NCI-H345 treated with DMSO at 0.1 percent for 48 hours (cell line): ENCODE results near the gene PRSS56.
"Not testable (repeated sequence)": the region's sequence is repeated elsewhere in the genome, so short reads cannot be mapped to it uniquely, and the experiment has no call there.

Source experiments
- DNase-seq: peaks from one replicate; lab custom pipeline; 2025; ENCODE audit not compliant: unreplicated experiment; lab: John Stamatoyannopoulos, UW

The PRSS56 gene

DNA sequence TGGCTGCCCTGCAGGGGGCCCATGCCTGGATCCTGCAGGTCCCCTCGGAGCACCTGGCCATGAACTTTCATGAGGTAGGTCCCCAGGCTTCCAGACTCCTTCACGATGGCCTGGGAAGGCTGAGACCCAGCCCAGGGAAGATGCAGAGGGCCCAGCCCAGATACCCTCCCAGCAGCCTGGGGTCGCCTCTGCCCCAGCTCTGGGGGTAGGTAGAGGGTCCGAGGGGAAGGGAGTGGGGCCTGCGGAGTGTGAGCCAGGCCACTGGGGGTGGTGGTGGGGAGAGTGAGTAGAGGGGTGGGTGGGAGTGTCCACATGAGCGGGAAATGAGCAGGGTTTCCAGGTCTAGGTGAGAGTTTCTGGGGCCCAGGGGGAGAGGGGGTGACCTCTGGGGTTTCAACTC, 4.6 kb downstream of the PRSS56 start:
- no peak for DNase-seq

DNA sequence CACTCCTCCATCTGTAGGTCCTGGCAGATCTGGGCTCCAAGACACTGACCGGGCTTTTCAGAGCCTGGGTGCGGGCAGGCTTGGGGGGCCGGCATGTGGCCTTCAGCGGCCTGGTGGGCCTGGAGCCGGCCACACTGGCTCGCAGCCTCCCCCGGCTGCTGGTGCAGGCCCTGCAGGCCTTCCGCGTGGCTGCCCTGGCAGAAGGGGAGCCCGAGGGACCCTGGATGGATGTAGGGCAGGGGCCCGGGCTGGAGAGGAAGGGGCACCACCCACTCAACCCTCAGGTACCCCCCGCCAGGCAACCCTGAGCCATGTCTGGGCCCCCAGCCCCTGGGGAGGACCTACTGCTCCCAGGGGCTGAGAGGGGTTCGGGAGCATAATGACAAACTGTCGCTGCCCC, 5.0 kb downstream of the PRSS56 start:
- no peak for DNase-seq

DNA sequence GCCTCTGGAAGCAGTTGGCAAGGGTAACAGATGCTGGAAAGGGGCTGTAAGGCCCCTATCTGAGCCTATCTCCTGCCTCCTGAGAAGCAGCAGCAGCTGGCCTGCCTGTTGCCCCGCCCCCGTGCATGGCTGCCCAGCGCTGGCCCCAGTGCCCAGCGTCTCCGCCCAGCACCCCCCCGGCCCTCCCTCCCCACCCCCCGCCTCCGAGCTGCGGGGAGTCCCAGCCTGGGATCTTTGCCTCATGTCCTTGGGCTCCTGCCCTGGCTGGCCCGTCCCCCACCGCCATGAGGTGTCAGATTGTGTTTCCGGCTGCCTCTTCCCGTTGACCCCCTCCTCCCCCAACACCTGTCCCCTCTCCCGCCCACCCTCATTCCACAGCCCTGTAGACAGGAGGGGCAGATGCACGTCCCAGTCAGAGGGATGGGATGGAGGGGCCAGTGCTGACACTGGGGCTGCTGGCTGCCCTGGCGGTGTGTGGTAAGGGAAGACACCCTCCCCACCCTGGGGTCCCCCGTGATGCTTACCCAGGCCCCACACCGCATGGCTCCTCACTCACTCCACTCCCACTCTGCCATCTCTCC, 5.7 kb downstream of the PRSS56 start, which contains the start of gene CHRND:
Gene CHRND (plus strand): TSS at position 370 of the 581 bp plus-strand sequence. CDS start 56 bp downstream, at position 426.
- no peak for DNase-seq

DNA sequence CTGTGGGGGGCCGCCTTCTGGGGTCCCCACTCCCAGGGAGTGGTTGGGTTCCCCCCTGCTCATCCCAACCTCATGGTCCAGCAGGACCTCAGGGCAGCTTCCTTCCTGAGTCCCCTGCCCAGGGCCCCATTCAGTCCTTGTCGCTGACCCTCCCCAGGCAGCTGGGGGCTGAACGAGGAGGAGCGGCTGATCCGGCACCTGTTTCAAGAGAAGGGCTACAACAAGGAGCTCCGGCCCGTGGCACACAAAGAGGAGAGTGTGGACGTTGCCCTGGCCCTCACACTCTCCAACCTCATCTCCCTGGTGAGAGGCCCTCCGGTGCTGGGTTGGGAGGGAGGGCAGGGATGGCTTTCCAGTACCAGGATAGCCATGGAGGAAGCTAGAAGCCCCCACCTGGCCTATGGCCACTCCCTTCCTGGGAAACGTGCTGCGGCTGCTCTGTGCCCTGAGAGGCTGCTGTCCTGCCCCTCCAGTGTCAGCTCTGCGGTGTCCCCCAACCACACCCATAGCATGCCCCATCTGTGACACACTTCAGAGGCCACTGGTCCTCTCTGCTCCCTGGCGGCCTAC, 6.3 kb downstream of the PRSS56 start:
- DNase-seq = no peak

DNA sequence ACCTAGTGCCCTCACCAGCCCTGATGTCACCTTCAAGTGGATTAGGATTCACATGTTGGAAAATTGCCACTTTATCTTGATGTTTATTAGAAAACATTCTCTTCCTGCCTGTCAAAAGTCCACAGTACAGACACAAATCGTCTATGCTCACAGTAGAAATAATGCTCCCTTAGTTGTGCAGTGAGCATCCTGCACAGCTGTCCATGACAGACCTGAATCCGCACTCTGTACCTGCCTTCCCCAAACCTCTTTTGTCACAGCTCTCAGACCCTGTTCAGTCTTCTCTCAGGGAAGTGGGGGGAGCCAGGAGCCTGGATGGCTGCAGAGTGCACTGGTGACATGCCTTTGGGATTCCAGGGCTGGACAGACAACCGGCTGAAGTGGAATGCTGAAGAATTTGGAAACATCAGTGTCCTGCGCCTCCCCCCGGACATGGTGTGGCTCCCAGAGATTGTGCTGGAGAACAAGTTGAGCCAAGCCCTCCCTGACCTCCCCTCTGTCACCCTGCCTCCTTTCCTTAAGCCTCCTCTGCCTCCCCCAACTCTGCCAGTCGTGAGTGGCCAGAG, 7.8 kb downstream of the PRSS56 start:
- DNase-seq = no peak

DNA sequence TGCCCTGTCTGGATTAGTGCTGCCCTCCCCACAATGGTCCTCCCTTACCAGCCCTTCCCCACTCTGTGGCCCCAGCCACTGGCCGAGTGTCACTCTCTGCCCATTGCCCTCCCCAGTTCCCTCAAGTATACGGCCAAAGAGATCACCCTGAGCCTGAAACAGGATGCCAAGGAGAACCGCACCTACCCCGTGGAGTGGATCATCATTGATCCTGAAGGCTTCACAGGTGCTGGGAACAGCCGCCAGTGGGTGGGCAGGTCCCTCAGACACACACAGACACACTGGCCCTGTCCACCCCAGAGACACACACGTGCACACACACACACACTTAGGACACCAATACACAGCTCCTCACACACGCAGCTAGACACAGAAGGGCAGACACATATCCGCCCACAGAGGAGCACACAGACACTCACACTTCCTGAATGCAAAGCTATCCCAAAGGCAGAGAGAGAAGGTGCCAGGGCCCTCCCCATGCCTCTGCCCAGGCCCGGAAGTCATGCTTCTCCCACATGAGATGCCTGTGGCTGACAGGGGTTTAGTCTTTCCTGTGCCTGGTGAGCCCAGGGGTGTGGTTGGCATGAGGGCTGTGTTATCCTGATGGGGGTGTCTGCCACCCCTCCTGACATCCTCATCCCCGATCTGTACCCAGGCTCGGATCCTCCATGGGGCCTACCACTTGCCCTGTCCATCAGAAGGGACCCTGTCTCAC, 8.7 kb downstream of the PRSS56 start:
- DNase-seq = no peak

DNA sequence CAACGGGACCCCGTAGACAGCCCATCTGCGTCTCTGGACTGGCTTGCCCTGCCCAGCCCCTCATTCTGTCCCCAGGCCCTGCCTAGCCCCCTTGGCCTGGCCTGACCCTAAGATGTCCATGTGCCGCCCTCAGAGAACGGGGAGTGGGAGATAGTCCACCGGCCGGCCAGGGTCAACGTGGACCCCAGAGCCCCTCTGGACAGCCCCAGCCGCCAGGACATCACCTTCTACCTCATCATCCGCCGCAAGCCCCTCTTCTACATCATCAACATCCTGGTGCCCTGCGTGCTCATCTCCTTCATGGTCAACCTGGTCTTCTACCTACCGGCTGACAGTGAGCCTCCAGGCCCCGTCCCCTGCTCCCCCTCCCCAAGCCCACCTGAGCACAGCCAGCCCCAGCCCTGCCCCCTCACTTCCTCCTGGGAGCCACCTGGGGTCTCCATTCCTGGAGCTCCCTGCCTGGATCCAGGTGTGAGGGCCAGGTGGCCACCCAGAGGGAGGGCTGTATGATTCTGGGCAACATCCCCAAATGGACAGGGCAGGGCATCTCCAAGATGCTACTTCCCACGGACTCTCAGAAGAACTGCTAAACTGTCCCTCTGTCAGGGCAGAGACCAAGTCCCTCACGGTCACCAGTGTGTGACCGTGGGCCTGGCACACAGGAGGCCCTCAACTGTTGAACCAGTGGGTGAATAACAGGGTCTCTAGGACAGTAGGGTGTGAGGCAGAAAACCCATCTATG, 9.8 kb downstream of the PRSS56 start:
- DNase-seq = no peak

DNA sequence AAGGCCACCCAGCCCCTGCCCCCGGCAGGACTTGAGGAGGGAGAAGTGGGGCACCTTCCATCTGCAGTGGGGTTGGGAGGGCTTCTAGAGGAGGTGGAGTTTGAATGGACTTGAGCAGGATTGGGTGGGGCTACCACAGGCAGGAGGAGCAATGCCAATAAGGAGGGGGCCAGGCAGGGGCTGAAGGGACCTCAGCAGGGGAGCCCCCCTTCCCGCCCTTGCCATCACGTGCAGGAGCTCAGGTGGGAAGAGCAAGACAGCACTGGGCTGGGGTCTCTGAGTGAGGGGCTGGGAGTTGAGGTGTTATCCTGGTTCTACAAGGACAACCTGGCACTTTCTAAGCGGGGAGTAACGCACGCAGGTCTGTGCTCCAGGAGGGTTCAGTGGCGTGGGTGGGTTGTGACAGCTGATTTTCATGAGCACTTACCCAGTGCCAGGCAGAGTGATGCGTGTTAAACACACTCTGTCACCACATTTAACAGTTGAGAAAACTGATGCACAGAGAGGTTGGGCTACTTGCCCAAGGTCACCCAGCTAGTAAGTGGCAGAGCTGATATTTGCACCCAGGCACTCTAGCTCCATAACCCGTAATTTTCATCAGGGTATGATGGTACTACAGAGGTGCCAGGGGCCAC, 10.6 kb downstream of the PRSS56 start:
- no peak for DNase-seq

DNA sequence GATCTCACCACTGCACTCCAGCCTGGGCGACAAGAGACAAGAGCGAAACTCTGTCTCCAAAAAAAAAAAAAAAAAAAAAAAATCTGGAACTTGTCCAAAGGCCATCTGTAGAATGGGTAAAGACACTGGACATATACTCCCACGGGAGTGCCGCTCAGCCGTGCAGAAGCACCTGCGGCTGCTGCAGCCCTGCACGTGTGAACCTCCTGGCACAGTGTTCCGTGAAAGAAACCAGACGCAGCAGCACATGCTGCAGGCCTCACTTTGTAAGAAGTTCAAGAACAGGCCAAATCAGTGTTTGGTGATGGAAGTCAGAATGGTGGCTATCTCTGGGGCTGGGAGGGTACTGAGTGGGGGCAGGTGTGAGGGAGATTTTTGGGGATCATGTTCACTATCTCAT, 12.2 kb downstream of the PRSS56 start:
- no peak for DNase-seq

DNA sequence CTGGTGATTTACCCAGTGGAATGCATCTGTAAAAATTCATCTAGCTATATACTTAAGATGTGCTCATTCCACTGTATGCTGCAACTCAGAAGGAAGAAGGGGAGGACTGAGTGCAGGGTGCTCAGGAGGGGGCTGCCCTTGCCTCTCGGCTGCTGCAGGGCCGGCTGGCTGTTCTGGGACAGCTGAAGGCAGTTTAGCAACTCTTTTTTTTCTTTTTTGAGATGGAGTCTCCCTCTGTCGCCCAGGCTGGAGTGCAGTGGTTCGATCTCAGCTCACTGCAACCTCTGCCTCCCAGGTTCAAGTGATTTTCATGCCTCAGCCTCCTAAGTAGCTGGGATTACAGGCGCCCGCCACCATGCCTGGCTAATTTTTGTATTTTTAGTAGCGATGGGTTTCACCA, 12.6 kb downstream of the PRSS56 start:
- not testable (repeated sequence) for DNase-seq

DNA sequence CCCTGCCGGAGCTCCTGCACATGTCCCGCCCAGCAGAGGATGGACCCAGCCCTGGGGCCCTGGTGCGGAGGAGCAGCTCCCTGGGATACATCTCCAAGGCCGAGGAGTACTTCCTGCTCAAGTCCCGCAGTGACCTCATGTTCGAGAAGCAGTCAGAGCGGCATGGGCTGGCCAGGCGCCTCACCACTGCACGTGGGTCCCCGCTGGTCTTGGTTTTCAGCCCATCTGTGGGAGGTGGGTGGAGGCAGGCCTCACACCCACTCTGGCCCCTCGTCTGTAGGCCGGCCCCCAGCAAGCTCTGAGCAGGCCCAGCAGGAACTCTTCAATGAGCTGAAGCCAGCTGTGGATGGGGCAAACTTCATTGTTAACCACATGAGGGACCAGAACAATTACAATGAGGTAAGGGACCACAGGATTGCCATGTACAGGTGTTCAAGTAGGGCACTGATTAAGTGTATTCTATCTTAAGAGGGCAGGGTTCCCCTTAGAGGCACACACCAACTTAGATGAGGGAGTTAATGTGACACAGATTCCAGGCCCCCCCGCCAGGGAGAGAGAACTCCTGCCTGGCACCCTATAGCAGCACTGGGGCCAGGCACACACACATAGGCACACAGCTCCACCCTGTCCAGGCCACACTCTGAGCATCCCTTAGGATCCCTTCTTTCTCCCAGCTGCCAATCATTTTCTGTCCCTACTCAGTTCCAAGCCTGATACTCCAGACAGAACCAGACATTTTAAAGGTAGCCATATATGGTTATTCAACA, 13.9 kb downstream of the PRSS56 start:
- DNase-seq = no peak

DNA sequence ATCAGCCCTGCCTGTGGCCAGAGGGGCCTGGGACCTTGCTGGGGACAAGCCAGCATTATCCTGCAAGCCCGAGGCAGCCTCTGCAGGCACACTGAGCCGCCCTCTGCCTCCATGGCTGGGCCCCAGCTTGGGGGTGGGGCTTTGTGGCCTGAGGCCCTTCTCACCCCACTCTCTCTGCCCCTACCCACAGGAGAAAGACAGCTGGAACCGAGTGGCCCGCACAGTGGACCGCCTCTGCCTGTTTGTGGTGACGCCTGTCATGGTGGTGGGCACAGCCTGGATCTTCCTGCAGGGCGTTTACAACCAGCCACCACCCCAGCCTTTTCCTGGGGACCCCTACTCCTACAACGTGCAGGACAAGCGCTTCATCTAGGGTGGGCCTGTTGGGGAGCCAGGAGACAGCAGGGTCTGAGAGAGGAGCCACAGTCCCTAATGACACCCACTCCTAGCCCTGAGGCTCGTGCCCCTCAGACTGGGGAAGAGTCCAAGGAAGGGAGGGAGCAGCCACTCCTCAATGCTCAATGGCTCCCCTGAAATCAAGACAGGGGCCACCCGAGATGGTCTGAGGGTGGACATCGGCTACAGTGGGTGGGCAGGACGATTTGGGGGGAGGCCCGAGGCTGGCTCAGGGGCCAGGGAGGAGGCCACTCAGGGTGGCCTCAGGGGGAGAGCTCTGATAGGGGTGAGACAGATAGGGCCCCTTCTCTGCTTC, 14.9 kb downstream of the PRSS56 start:
- no peak for DNase-seq

DNA sequence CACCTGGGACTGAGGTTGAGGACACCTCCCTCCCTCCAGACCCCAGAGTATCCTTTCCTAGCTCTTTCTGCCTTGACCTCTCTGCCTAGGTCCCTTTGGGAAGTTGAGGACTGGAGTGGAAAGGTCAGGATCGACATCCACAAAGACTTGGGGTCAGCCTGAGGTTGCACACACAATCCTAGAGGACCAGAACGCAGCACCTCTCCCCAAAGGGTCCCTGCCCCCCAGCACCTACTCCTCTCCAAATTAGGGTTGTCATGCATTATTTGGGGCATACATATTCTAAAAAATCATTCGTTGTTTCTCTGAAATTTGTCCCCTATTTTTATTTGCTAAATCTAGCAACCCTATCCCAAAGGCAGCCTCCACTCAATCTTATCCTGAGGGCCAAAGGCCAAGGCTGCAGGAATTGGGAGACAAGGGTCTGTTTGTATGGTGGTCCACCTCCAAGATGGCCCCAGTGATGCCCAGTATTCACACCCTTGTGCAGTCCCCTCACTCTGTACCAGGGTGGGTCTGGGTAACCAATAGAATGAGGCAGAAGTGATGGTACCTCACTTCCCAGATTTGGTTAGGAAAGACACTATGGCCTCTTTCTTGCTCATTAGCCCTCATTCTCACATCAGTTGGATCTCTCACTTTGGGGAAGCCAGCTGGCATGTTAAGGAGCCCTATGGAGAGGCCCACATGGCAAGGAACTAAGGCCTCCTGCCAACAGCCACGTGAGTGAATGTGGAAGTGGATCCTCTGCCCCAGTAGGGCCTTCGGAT, 15.8 kb downstream of the PRSS56 start:
- DNase-seq = no peak

DNA sequence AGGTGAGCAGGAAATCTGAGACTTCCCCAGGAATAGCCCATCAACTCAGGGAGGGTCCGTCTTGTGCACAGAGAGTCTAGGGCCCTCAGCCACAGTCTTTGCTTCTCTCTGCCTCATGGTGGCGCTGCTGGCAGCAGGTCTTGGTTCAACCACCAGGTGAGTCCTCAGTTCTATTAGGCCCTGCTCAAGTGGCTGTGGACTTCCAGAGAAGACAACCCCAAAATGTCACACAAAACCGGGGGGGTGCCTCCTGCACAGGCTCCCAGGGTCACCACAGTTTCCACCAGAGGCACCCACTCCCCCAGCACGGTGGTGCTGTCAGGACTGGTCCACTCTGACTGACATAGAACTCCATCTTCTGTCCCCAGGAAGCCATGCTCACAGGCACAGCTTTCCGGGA, 16.9 kb downstream of the PRSS56 start:
- DNase-seq = no peak

DNA sequence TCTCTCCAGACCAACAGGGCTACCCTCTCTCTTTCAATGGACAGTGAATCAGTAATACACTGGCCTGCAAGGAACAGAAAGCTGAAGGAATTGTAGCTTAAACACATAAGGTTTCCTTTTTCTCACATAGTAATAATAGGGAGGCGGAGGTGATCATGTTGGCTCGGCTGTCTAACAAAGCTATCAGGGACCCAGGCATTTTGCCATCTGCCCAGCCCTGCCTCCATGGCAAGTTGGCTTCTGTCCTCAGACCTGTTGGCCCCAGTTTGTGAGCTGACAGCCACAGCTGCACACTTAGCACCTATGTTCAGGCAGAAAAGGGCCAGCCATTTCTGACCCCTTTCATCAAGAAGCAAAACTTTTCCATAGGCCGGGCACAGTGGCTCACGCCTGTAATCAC, 17.3 kb downstream of the PRSS56 start:
- DNase-seq = no peak

DNA sequence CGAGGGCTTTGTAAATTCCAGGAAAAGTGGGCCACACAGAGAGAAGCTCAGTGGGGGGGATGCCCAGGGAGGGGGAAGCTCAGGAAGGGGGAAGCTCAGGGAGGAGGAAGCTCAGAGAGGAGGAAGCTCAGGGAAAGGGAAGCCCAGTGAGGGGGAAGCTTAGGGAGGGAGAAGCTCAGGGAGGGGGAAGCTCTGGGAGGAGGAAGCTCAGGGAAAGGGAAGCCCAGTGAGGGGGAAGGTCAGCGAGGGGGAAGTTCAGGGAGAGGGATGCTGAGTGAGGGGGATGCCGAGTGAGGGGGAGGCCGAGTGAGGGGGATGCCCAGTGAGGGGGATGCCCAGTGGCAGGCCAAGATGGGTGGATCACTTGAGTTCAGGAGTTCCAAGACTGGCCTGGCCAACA, 18.5 kb downstream of the PRSS56 start:
- no peak for DNase-seq

DNA sequence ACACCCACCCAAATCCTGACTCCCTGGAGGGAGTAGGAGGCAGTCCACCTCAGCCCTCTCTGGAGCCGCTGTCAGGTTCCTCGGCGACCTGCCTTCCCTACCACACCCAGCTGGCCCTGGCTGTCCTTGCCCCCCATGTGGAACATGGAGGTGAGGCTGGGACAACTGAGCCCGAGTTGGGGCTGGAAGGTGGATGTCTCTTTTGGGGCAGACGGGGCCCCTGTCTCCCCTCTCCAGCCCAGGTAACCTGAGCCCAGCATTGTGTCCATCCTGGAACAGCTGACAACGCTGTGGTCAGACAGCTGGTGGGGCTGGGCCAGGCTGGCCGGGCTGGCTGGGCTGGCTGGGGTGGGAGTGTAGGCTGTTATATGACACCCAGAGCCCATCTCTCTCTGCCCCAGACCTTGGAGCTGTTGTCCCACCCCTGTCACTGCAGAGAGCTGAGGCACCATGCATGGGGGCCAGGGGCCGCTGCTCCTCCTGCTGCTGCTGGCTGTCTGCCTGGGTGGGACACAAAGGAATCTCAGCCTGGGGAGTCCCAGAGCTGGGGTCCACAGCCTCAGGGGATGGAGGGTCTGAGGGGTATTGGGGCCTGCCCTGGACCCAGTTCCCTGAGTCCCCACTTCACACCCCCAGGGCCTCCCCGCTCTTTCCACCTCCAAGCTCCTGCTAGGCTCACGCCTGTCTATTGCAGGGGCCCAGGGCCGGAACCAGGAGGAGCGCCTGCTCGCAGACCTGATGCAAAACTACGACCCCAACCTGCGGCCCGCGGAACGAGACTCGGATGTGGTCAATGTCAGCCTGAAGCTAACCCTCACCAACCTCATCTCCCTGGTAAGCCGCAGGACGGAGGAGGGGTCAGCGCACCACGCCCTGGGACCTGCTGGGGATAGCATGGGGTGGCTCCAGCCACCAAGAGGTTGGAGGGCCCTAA, 19.4 kb downstream of the PRSS56 start, which contains the start of gene CHRNG:
Gene CHRNG (plus strand): TSS at position 395 of the 934 bp plus-strand sequence. CDS start 56 bp downstream, at position 451.
- DNase-seq = no peak
